Loucy (cell line): ENCODE data around the gene DHRSX.

ENCODE experiments used
- CTCF ChIP-seq: fragments of 200-600 bp; sonication (generic); conservative IDR thresholded peaks from 2 replicates; pipeline ENCODE4 v1.5.1; 2014; ENCODE audit warnings: mild to moderate bottlenecking, antibody characterized with exemption, low read length
- EZH2phosphoT487 ChIP-seq: fragments of 200-600 bp; IDR thresholded peaks from 2 replicates; pipeline ENCODE4 v1.6.1; 2018; ENCODE audit warnings: antibody characterized with exemption, mild to moderate bottlenecking, moderate library complexity, borderline replicate concordance

- TF ChIP-seq CTCF (no peak), EZH2phosphoT487 (no peak)
Observed at GRCh38 chrX:2492531-2493218, 8.1 kb downstream of the DHRSX start.
